ENCODE data around the gene SOSTDC1.
"Not testable (repeated sequence)": the region's sequence is repeated elsewhere in the genome, so short reads cannot be mapped to it uniquely, and the experiment has no call there.

The SOSTDC1 gene

GRCh38 chr7:16465469-16466361 is at the start of gene SOSTDC1:
Gene SOSTDC1 (minus strand): TSS chr7:16465738. CDS start chr7:16465668, 70 bp downstream.
- no peak for DNase-seq (ENCODE audit: low read depth)

DNA sequence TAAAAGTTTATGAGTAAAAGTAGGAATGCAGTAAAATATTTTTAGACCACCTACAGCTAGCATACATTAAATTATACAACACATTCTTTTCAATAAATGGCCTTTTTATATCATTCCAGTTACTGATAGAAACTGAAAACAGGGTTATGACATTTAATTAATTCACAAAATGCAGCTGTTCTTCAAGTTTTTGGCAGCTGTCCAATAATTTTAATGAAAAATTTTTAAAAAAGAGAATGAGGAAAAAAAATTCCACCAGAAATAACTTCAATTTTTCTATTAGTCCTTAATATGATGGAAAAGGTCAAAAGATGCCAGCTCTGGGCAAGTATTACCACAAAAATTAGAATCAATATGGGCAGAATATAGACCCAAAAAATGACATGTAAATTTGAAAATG is 49.2 kb upstream of the SOSTDC1 start:
- DNase-seq (ENCODE audit: low read depth) = no peak

GRCh38 chr7:16514271-16514670 is 48.7 kb upstream of the SOSTDC1 start:
- DNase-seq (ENCODE audit: low read depth) = no peak

DNA sequence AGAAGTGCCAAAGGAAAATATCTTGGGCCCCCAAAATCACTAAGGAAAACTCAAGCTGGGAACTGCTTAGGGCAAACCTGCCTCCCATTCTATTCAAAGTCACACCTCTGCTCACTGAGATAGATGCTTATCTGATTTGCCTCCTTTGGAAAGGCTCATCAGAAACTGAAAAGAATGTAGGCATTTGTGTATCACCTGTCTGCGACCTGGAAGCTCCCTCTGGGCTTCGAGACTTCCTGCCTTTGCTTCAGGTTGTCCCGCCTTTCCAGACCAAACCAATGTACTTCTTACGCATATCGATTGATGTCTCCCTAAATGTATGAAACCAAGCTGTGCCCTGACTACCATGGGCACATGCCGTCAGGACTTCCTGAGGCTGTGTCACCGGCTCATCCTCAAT is 46.6 kb upstream of the SOSTDC1 start:
- DNase-seq (ENCODE audit: low read depth) = no peak

DNA sequence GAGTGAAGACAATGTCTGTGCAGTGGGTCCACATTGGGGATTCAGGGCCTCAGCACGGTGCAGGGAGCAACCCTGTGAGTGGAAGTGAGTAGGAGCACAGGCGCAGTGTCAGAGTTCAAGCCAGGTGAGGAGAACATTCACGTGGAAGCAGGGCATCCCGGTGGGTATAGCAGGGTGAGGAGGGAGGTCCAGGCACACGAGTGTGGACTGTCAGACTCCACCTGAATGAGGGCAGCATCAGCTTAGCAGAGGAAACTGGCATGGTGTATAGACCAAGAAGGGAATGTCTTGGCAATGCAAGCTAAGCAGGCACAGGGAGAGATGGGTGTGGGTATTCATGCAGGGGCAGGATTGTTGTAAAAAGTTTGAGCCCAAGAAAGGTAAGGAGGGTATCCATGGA is 45.8 kb upstream of the SOSTDC1 start:
- no peak for DNase-seq (ENCODE audit: low read depth)

DNA sequence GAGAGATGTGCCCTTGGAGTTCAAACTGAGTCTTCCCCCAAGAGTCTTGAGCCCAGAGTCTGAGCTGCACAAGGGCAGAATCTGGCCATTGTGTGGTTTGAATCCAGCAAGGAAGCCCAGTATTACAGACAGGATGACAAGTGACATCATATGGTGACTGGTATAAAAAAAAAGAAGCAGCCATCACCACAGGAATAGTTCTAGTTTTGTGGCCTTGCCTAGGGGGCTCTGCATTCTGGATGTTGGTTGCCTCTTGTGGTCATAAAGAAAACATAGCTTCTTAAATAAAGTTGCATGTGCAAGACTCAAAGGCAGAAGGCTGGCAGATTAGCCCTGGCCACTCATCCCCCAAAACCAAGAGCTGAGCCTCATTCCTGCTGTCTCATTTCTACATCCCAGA is 44.3 kb upstream of the SOSTDC1 start:
- no peak for DNase-seq (ENCODE audit: low read depth)

DNA sequence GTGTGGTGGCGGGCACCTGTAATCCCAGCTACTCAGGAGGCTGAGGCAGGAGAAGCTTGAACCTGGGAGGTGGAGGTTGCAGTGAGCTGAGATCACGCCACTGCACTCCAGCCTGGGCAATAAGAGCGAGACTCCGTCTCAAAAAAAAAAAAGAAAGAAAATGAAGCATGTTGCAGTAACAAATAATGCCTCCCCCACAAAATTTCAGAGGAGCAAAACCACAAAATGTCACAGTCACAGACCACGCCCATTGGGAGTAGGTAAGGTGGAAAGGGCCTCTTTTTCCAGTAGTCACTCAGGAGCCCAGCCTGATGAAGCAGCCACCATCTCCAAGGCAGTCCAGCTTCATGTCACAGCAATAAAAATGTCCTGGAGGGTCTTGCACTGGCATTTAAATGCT is 40.9 kb upstream of the SOSTDC1 start:
- DNase-seq (ENCODE audit: low read depth) = not testable (repeated sequence)

- DNase-seq (ENCODE audit: low read depth) = no peak
Measured at GRCh38 chr7:16504019-16504418, 38.5 kb upstream of the SOSTDC1 start.

DNA sequence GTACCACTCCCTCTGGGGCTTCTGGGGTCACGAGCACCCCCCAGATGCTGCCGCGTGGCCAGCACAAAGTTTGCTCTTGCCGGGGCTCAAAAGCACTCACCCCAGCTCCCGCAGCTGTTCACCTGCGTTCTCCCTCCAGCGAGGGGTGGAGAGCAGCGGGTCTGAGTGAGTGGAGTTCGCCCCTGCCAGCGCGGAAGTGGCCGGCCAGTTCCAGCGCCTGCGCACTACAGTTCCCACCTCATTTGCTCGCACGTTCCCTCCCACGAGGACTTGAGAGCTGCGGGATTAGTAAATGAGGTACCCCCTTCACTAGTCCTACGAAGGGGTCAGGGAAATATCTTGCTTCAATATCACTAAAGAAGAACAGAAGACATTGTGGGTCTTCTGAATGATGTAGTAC is 36.8 kb upstream of the SOSTDC1 start:
- no peak for DNase-seq (ENCODE audit: low read depth)

DNA sequence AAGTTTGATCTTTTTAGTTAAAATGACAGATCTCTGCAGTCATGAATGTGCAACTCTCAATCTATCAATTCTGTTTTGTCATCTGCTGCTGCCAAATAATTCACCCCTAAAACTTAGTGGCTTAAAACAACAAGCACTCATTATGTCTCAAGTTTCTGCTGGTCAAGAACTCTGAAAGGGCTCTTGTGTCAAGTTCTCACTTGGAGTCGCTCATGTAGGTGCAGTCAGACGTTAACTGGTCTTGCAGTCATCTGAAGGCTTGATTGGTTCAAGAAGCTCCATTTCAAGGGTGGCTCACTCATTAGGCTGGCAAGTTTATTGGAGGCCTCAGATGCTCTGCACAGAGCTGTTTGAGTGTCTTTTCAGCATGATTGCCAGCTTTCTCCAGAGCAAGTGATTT is 32.6 kb upstream of the SOSTDC1 start:
- no peak for DNase-seq (ENCODE audit: low read depth)

- DNase-seq (ENCODE audit: low read depth) = no peak
Measured at GRCh38 chr7:16494955-16495719, 29.6 kb upstream of the SOSTDC1 start.

- no peak for DNase-seq (ENCODE audit: low read depth)
Measured at GRCh38 chr7:16494551-16494950, 29.0 kb upstream of the SOSTDC1 start.

GRCh38 chr7:16493266-16493665 is 27.7 kb upstream of the SOSTDC1 start:
- no peak for DNase-seq (ENCODE audit: low read depth)

DNA sequence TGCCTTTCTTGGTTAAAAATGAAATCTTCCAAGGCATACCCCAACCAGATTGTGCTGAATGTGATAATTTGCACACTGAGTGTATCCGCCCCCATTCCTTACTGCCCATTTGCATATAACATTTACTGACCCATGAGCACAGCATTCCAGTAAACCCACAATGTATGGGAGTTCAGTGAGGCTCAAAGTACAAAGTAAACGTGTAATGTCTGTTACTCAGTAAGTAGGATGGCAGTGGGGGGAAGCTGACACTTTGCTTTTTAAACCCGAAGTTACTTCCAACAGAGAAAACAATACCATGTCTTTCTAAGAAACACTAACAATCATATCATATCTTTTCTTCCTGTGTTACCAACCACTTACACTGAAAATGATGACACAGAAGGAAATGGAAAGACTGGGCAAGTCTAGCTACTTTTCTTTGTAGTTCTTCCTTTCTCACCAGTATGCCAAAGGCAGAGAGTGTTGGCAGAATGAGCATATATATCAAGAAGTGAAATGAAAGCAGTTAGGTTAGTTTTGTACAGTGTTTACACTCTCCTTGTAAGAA is 27.1 kb upstream of the SOSTDC1 start:
- DNase-seq (ENCODE audit: low read depth) = no peak

DNA sequence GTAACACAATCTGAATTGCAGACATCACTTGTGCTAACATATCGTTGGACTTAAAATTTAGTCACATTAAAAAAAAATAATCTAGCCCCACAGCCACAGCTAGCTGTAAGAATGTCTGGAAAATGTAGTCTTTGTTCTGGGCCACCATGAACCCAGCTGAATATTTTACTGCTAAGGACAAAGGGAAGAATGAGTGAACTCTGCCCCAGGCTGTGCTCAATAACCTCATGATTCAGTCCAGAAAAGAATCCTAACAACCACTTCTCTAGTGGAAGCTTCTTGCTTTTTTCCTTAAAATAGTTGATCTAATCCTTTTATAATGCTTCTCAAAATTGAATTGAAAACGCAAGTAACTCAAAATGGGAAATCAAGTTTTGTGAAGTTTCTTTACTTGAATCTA is 25.6 kb upstream of the SOSTDC1 start:
- DNase-seq (ENCODE audit: low read depth) = no peak

- DNase-seq (ENCODE audit: low read depth) = no peak
Measured at GRCh38 chr7:16484453-16485158, 19.1 kb upstream of the SOSTDC1 start.

GRCh38 chr7:16479591-16479990 is 14.1 kb upstream of the SOSTDC1 start:
- no peak for DNase-seq (ENCODE audit: low read depth)

DNA sequence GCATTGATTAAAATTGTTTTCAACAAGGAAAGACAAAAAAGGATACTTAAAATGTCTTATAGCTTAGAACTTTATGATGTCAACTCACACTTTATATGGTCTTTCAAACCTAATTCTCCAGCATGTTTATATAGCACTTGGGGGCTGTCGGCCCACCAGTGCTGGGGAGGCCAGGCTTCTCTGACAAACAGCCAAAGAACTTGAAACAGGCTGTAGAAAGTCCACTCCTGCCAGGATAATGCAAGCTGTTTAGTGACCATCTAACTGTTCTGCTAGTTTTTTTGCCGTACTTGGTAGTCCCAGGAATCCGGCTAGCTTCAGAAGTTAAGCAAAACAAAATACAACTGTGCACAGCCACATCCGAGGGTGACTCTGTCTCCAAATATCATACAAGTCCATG is 13.6 kb upstream of the SOSTDC1 start:
- no peak for DNase-seq (ENCODE audit: low read depth)

DNA sequence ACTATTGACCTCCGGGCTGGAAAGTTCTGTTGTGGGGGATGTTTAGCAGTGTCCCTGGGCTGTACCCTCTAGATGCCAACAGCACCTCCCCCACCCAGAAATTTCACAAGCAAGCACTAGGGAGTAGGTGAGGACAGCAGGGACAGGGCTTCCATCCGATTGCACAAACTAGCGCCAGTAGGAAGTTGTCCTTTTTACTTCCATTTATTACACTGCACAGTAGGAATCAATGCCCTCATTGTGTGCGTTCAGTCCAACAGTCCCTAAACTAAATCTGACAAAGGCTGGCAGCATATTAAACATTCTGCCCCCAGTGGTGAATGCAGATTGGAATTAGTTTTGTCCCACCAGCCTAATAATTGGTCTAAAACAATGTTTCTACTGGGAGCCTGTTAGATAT is 6.4 kb upstream of the SOSTDC1 start:
- DNase-seq (ENCODE audit: low read depth) = no peak

DNA sequence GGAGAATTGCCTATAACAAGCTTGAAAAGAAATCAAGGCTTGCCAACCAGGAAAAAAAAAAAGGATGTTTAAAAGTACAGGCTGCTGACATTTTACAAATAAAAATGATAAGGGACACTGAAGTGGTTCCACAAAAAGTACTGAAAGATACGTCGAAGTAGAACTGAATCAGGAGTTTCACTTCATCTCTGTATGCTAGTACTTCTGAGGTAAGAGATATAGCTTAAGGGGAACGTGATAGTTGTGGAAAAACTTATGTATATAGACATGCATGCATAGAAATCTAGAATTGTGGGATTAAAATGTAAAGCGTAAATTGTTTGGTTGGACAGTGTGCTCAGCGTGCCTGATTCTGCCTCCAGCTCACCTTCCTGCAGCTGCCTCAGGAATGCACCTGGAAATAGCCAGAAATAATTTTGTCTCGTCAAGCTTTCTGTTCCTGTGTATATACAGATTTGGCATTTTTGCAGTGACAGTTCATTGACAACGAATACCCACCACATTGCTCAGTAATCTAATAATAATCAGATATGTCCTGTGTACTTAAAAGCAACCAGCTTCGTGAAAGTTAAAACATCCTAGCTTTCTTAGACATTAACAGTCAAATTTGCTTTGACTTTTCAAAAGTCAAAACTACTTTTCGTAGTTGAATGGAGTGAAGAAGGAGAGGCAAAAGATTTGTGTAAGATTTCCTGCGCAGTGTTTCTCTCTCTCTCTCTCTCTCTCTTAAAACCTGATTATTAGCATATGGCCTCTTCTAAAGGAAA is 1.4 kb downstream of the SOSTDC1 start:
- DNase-seq (ENCODE audit: low read depth) = no peak

GRCh38 chr7:16463520-16463919 is 2.0 kb downstream of the SOSTDC1 start:
- DNase-seq (ENCODE audit: low read depth) = no peak
